Neural progenitor cell (in vitro differentiated cells): ENCODE data around the gene GLTPD2. TPM values are rescaled to one million over a fixed set of nuclear protein-coding genes. Genes with fewer than 3 reads are reported as not detected.
A peak's percentile ranks its signal among the peaks of the same experiment; 100 is the strongest.

Experiments used
- DNase-seq: peaks from one replicate; pipeline ENCODE4 v3.0.0-alpha.2; 2016; ENCODE audit warnings: low spot score
- H2AFZ ChIP-seq: fragments of 200-600 bp; sonication (generic); replicated peaks from 2 replicates; pipeline ENCODE4 v1.6.1; 2016; ENCODE audit warnings: antibody characterized with exemption
- H3F3A ChIP-seq: fragments of 200-600 bp; sonication (generic); 2 replicates; pipeline ENCODE4 v1.6.1; 2016; ENCODE audit warnings: antibody characterized with exemption, low read depth
- H3K27ac ChIP-seq: fragments of 200-600 bp; sonication (generic); 2 replicates; pipeline ENCODE4 v1.5.1; 2016; ENCODE audit warnings: mild to moderate bottlenecking
- H3K27me3 ChIP-seq: fragments of 200-600 bp; sonication (generic); 2 replicates; pipeline ENCODE4 v1.6.1; 2016; ENCODE audit warnings: mild to moderate bottlenecking, moderate library complexity
- H3K36me3 ChIP-seq: fragments of 200-600 bp; sonication (generic); 2 replicates; pipeline ENCODE4 v1.5.1; 2016
- H3K4me1 ChIP-seq: fragments of 200-600 bp; sonication (generic); 2 replicates; pipeline ENCODE4 v1.6.1; 2016; ENCODE audit warnings: mixed run types
- H3K4me2 ChIP-seq: fragments of 200-600 bp; sonication (generic); 2 replicates; pipeline ENCODE4 v1.6.1; 2016
- H3K4me3 ChIP-seq: fragments of 200-600 bp; sonication (generic); 2 replicates; pipeline ENCODE4 v1.5.1; 2016
- H3K79me2 ChIP-seq: fragments of 200-600 bp; sonication (generic); 2 replicates; pipeline ENCODE4 v1.6.1; 2016; ENCODE audit warnings: low read depth
- H3K9ac ChIP-seq: fragments of 200-600 bp; sonication (generic); 2 replicates; pipeline ENCODE4 v1.6.1; 2016
- H3K9me3 ChIP-seq: fragments of 200-600 bp; sonication (generic); 2 replicates; pipeline ENCODE4 v1.5.1; 2016; ENCODE audit warnings: low read depth
- H4K20me1 ChIP-seq: fragments of 200-600 bp; sonication (generic); 2 replicates; pipeline ENCODE4 v1.6.1; 2016; ENCODE audit warnings: low read depth
- H3K27ac Mint-ChIP-seq: 3 replicates; pipeline ENCODE4 v1.8.0; 2021; ENCODE audit warnings: mixed read lengths
- H3K27me3 Mint-ChIP-seq: 2 replicates; pipeline ENCODE4 v1.8.0; 2022; ENCODE audit warnings: low read depth, mild to moderate bottlenecking, inconsistent platforms, moderate library complexity, mixed read lengths; ENCODE audit not compliant: insufficient read depth
- H3K36me3 Mint-ChIP-seq: 3 replicates; pipeline ENCODE4 v1.8.0; 2021; ENCODE audit warnings: mixed read lengths
- H3K4me1 Mint-ChIP-seq: 3 replicates; pipeline ENCODE4 v1.8.0; 2021; ENCODE audit warnings: mixed read lengths
- H3K4me3 Mint-ChIP-seq: 3 replicates; pipeline ENCODE4 v1.8.0; 2021; ENCODE audit warnings: mild to moderate bottlenecking, moderate library complexity, mixed read lengths
- H3K9me3 Mint-ChIP-seq: 3 replicates; pipeline ENCODE4 v1.8.0; 2020; ENCODE audit warnings: mixed read lengths
- CTCF ChIP-seq: fragments of 200-600 bp; sonication (generic); IDR thresholded peaks from 2 replicates; pipeline ENCODE4 v1.5.1; 2017; ENCODE audit warnings: antibody characterized with exemption, mild to moderate bottlenecking
- EZH2 ChIP-seq: fragments of 200-600 bp; sonication (generic); IDR thresholded peaks from 2 replicates; pipeline ENCODE4 v1.6.1; 2017; ENCODE audit warnings: antibody characterized with exemption, mild to moderate bottlenecking, moderate library complexity
- EZH2phosphoT487 ChIP-seq: fragments of 200-600 bp; sonication (generic); IDR thresholded peaks from 2 replicates; pipeline ENCODE4 v1.6.1; 2017; ENCODE audit warnings: antibody characterized with exemption
- total RNA-seq: library from RNA; depleted of rRNA; stranded (reverse); fragments of >200 nt; gene quantifications from 2 replicates; pipeline ENCODE4 v1.2.3, GENCODE V29; 2015; ENCODE audit warnings: low replicate concordance

The GLTPD2 gene
- total RNA-seq, 1 donor from 2014 or later: not detected

GRCh38 chr17:4806777-4807604, 18.2 kb downstream of the GLTPD2 start, which contains the start of gene PLD2:
PLD2 (plus strand) TSS chr17:4807152; CDS start chr17:4807773, 621 bp downstream.
- H3K4me2 ChIP-seq: peak within 1 kb of the TSS; percentile 97
- no peaks in the 10 kb centered on the region for H3K9me3 Mint-ChIP-seq
- H3K9ac ChIP-seq: peak within 1 kb of the TSS; percentile 52
- H3K4me1 ChIP-seq: peaks cover 10% of the 10 kb centered on the region
- H3K27ac ChIP-seq: no peak within 1 kb of the TSS
- peaks cover 4% of the 10 kb centered on the region for H3K27me3 Mint-ChIP-seq
- no peak for TF ChIP-seq CTCF
- TF ChIP-seq EZH2: no peak
- no peak for TF ChIP-seq EZH2phosphoT487
- H4K20me1 ChIP-seq: no peaks in the 10 kb centered on the region
- no peak within 1 kb of the TSS for H3K27ac Mint-ChIP-seq
- H3K36me3 ChIP-seq: no peaks in the 10 kb centered on the region
- H3F3A ChIP-seq: peaks cover 11% of the 10 kb centered on the region
- H3K36me3 Mint-ChIP-seq: peaks cover 18% of the 10 kb centered on the region
- no peaks in the 10 kb centered on the region for H3K79me2 ChIP-seq
- peak within 1 kb of the TSS; percentile 95 for H3K4me3 Mint-ChIP-seq
- peaks cover 6% of the 10 kb centered on the region for H3K27me3 ChIP-seq
- peak within 1 kb of the TSS; percentile 92 for H2AFZ ChIP-seq
- DNase-seq: peak; percentile 96
- H3K4me3 ChIP-seq: peak within 1 kb of the TSS; percentile 79
- H3K4me1 Mint-ChIP-seq: peaks cover 18% of the 10 kb centered on the region
- H3K9me3 ChIP-seq: no peaks in the 10 kb centered on the region

GRCh38 chr17:4807605-4808377, 19.0 kb downstream of the GLTPD2 start:
- Histone ChIP-seq H3K9me3 (no peaks in the 10 kb centered on the region), H3K4me2 (peak overlapping the region; percentile 97), H3K9ac (peak overlapping the region; percentile 38), H4K20me1 (no peaks in the 10 kb centered on the region), H3K27me3 (peaks cover 6% of the 10 kb centered on the region), H3K4me3 (peak overlapping the region; percentile 79), H3K79me2 (no peaks in the 10 kb centered on the region), H3K27ac (no peak overlapping the region), H3K36me3 (no peaks in the 10 kb centered on the region), H3K4me1 (peaks cover 10% of the 10 kb centered on the region), H3F3A (peaks cover 11% of the 10 kb centered on the region), H2AFZ (no peak overlapping the region)
- Mint-ChIP-seq H3K36me3 (peaks cover 18% of the 10 kb centered on the region), H3K27ac (no peak overlapping the region), H3K4me1 (peaks cover 18% of the 10 kb centered on the region), H3K4me3 (peak overlapping the region; percentile 95), H3K27me3 (peaks cover 4% of the 10 kb centered on the region), H3K9me3 (no peaks in the 10 kb centered on the region)
- DNase-seq: no peak
- TF ChIP-seq CTCF (no peak), EZH2phosphoT487 (no peak), EZH2 (no peak)

GRCh38 chr17:4808378-4808767, 19.6 kb downstream of the GLTPD2 start:
- peak overlapping the region; percentile 95 for H3K4me3 Mint-ChIP-seq
- H3K27ac Mint-ChIP-seq: no peak overlapping the region
- Histone ChIP-seq H3F3A (peaks cover 11% of the 10 kb centered on the region), H3K4me1 (peaks cover 10% of the 10 kb centered on the region), H3K4me2 (no peak overlapping the region), H3K79me2 (no peaks in the 10 kb centered on the region), H3K27me3 (peaks cover 6% of the 10 kb centered on the region), H4K20me1 (no peaks in the 10 kb centered on the region), H2AFZ (no peak overlapping the region), H3K27ac (no peak overlapping the region), H3K9me3 (no peaks in the 10 kb centered on the region), H3K36me3 (no peaks in the 10 kb centered on the region), H3K4me3 (no peak overlapping the region), H3K9ac (no peak overlapping the region)
- H3K9me3 Mint-ChIP-seq: no peaks in the 10 kb centered on the region
- peaks cover 18% of the 10 kb centered on the region for H3K36me3 Mint-ChIP-seq
- DNase-seq: no peak
- peaks cover 18% of the 10 kb centered on the region for H3K4me1 Mint-ChIP-seq
- TF ChIP-seq EZH2 (no peak), CTCF (no peak), EZH2phosphoT487 (no peak)
- H3K27me3 Mint-ChIP-seq: peaks cover 4% of the 10 kb centered on the region
